HG03457 (cell line): Measurements from ENCODE around the gene IFNL3.
"Not testable (repeated sequence)": the region's sequence is repeated elsewhere in the genome, so short reads cannot be mapped to it uniquely, and the experiment has no call there.

Experiments used
- ATAC-seq: cut with Tn5 transposase; IDR thresholded peaks from one replicate; pipeline ENCODE4 v1.9.1; 2021; ENCODE audit warnings: moderate number of reproducible peaks; ENCODE audit not compliant: unreplicated experiment

The IFNL3 gene

GRCh38 chr19:39253374-39254149 lies 8.8 kb upstream of the IFNL3 start:
- no peak for ATAC-seq

GRCh38 chr19:39252458-39252857 lies 7.7 kb upstream of the IFNL3 start:
- ATAC-seq: no peak

GRCh38 chr19:39251846-39252245 lies 7.0 kb upstream of the IFNL3 start:
- no peak for ATAC-seq

- ATAC-seq: no peak
Measured at GRCh38 chr19:39251081-39251480, 6.3 kb upstream of the IFNL3 start.

GRCh38 chr19:39248806-39249205 lies 4.0 kb upstream of the IFNL3 start, which contains the start of gene IFNL4:
Gene IFNL4, minus strand, starts transcription at chr19:39248856.
- ATAC-seq: no peak

- no peak for ATAC-seq
Measured at GRCh38 chr19:39247701-39248664, 3.2 kb upstream of the IFNL3 start.

GRCh38 chr19:39246951-39247669 lies 2.3 kb upstream of the IFNL3 start:
- no peak for ATAC-seq

- not testable (repeated sequence) for ATAC-seq
Measured at GRCh38 chr19:39245166-39245565, 360 bp upstream of the IFNL3 start.

GRCh38 chr19:39243741-39244140 lies 1.1 kb downstream of the IFNL3 start:
- not testable (repeated sequence) for ATAC-seq

- no peak for ATAC-seq
Measured at GRCh38 chr19:39240421-39240820, 4.4 kb downstream of the IFNL3 start.

GRCh38 chr19:39238944-39239343 lies 5.9 kb downstream of the IFNL3 start:
- ATAC-seq: no peak

GRCh38 chr19:39238209-39238608 lies 6.6 kb downstream of the IFNL3 start:
- ATAC-seq: no peak

- no peak for ATAC-seq
Measured at GRCh38 chr19:39237200-39238184, 7.3 kb downstream of the IFNL3 start.

GRCh38 chr19:39236527-39236926 lies 8.3 kb downstream of the IFNL3 start:
- ATAC-seq: no peak

- no peak for ATAC-seq
Measured at GRCh38 chr19:39232708-39233107, 12.1 kb downstream of the IFNL3 start.

- ATAC-seq: no peak
Measured at GRCh38 chr19:39230096-39230764, 14.6 kb downstream of the IFNL3 start.

GRCh38 chr19:39224910-39225309 lies 19.9 kb downstream of the IFNL3 start:
- ATAC-seq: no peak

- no peak for ATAC-seq
Measured at GRCh38 chr19:39223703-39224279, 21.0 kb downstream of the IFNL3 start.

GRCh38 chr19:39219108-39219507 lies 25.7 kb downstream of the IFNL3 start:
- ATAC-seq: not testable (repeated sequence)
